CD1c-positive myeloid dendritic cell (primary cell): ENCODE measurements around the gene SFXN5.

Experiments
- DNase-seq: peaks from one replicate; pipeline ENCODE4 v3.0.0-alpha.2; 2016; ENCODE audit errors: extremely low spot score

Gene SFXN5

GRCh38 chr2:73020657-73021370, 50.7 kb downstream of the SFXN5 start:
- no peak for DNase-seq

GRCh38 chr2:73020306-73020656, 51.2 kb downstream of the SFXN5 start:
- DNase-seq, result no peak

- DNase-seq, result no peak
These were observed 53.2 kb downstream of the SFXN5 start for GRCh38 chr2:73018188-73018825.

GRCh38 chr2:73013936-73014335, 57.6 kb downstream of the SFXN5 start:
- DNase-seq, result no peak

- no peak for DNase-seq
These were observed 62.2 kb downstream of the SFXN5 start for GRCh38 chr2:73009177-73009839.

GRCh38 chr2:73008766-73009135, 62.8 kb downstream of the SFXN5 start:
- no peak for DNase-seq

GRCh38 chr2:73007991-73008765, 63.3 kb downstream of the SFXN5 start:
- DNase-seq, result no peak

- DNase-seq, result no peak
These were observed 64.4 kb downstream of the SFXN5 start for GRCh38 chr2:73006969-73007710.

GRCh38 chr2:73004889-73005596, 66.5 kb downstream of the SFXN5 start:
- DNase-seq, result no peak

GRCh38 chr2:73004466-73004865, 67.0 kb downstream of the SFXN5 start:
- DNase-seq, result no peak

- DNase-seq, result no peak
These were observed 68.5 kb downstream of the SFXN5 start for GRCh38 chr2:73003027-73003426.

- DNase-seq, result no peak
These were observed 70.5 kb downstream of the SFXN5 start for GRCh38 chr2:73000808-73001570.

GRCh38 chr2:72999729-73000725, 71.5 kb downstream of the SFXN5 start:
- DNase-seq, result no peak

GRCh38 chr2:72998724-72999123, 72.8 kb downstream of the SFXN5 start:
- DNase-seq, result no peak

GRCh38 chr2:72998234-72998651, 73.3 kb downstream of the SFXN5 start:
- DNase-seq, result no peak

- DNase-seq, result no peak
These were observed 75.4 kb downstream of the SFXN5 start for GRCh38 chr2:72996117-72996502.

- no peak for DNase-seq
These were observed 75.9 kb downstream of the SFXN5 start for GRCh38 chr2:72995430-72996116.

GRCh38 chr2:72994991-72995380, 76.5 kb downstream of the SFXN5 start:
- no peak for DNase-seq
